HG03571 (cell line): ENCODE data around the gene CMTM2.
A peak's percentile ranks its signal among the peaks of the same experiment; 100 is the strongest.
"Not testable (repeated sequence)": the region's sequence is repeated elsewhere in the genome, so short reads cannot be mapped to it uniquely, and the experiment has no call there.

Experiments
- ATAC-seq: cut with Tn5 transposase; IDR thresholded peaks from one replicate; pipeline ENCODE4 v1.9.1; 2021; ENCODE audit not compliant: unreplicated experiment

The CMTM2 gene

DNA sequence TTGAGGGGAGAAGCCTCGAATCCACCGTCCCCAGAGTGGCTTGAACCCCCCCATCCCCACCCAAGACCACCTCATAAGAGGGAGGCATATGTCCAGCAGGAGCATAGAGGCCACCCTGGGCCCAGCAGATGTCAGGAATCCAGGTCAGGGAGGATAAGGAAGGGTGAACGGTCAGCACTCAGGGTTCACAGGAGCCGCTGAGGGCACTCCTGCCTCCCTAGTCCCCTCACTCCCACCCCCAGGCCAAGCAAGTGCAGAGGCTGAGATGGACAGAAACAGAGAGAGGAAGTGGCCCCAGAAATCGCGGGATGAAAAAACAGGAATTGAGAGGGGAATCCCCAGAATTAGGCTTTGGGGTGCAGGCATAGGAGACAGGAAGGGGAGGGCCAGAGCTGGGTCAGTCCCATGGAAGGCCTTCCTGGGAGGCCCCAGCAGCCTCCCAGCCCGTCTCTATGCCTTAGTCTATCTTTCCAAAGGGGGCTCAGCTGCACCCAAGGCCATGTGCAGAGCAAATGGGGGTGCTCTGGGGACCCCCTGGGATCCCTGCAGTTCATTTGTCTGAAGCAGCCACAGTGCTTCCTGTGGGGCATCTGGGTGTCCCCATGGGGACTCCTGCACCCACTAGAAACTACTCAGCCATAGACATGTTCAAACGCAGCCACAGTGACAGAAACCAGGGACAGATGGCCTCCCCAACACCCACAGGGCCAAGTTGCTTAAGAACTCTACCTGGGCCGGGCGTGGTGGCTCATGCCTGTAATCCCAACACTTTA is 26.9 kb downstream of the CMTM2 start:
- ATAC-seq = peak; percentile 49

DNA sequence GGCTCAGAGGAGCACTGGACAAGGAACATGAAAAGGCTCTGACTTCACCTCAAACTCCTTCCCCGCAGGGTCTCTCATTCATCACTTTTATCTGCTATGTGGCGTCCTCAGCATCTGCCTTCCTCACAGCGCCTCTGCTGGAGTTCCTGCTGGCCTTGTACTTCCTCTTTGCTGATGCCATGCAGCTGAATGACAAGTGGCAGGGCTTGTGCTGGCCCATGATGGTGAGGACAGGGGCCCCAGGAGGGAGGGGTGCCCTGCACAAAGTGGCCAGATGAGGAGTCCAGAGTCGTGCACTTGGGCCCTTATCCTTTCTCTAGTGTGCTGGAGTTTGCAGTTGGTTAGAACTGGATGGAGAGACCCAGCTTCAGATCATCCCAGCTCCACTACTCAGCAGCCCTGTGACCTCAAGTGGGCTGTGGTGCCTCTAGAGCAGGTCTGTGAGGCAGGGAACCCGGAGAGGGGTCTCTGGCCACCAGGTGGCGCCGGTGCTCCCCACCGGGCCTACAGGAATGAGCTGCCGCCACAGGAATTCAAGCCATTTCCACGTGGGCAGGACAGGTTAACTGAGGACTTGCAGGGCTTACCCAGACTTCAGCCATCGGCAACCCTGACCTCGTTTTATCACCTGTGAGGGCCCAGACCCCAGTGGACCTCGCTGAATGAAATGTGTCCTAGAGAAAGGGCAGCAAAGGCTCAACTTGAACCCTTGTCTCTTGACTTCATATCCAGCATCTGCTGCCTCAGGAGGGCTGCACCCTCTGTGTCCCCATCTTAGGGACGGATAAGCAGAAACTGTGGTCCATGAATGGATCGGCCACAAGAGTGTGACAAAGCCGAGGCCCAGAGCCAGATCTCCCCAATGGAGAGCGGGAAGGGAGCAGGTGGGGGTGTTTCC is 29.2 kb downstream of the CMTM2 start:
- no peak for ATAC-seq

DNA sequence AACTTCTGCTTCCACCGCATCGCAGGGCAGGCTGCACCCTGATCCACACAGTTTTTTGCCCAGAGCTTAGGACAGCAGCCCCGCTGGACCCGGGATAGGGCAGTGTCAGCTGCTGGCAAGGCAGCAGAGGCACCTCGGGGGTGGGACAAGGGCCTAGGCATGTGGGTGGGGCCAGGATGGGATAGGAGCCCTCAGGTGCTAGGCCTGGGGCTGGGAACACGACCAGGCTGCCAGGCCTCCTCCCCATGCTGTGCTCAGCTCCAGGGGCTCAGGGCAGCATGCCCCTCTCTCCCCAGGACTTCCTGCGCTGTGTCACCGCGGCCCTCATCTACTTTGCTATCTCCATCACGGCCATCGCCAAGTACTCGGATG is 29.9 kb downstream of the CMTM2 start:
- ATAC-seq = no peak

DNA sequence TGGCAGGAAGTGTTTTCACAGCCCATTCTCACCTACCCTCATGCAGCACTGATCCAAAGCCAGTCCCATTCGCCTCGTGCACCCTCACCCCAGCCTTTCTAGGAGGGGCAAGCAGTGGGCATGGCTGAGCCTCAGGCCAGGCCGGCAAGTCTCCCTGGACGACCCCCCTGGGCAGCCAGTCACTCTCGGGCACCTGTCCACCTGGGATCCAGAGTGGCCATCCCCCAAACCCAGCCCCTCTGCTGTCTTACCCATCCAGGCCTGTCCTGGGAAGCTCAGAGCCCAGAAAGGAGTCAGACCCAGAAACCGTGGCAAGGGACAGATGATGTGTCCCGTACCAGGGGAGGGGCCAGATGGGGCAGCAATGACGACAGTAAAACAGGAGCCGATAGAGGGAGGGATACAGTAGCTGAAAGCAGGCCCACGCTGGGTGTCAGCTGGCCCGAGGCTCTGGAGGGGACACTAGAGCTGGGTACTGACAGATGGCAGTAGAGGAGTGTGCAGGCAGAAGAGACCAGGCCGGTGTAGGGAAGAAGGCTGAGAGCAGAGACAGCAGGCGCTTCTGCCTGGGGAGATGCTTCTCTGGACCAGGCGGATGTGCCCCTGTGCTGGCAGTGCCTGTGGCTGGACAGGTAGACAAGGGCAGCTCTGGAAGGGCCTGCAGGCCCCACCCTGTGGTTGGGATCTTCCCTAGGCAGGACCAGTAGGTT is 31.0 kb downstream of the CMTM2 start:
- ATAC-seq = no peak

DNA sequence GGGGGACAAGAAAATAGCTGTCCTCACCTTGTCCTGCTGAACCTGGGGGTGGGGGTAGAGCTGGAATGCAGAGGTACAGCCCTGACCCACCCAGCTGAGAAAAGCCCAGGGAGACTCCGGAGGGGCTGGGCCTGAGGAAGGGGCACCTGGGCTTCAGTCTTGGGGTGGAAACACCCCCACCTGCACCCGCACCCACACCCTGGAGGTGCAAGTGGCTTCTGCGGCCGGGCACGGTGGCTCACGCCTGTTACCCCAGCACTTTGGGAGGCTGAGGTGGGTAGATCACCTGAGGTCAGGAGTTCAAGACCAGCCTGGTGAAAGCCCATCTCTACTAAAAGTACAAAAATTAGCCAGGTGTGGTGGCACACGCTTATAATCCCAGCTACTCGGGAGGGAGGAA is 32.6 kb downstream of the CMTM2 start:
- ATAC-seq = not testable (repeated sequence)

DNA sequence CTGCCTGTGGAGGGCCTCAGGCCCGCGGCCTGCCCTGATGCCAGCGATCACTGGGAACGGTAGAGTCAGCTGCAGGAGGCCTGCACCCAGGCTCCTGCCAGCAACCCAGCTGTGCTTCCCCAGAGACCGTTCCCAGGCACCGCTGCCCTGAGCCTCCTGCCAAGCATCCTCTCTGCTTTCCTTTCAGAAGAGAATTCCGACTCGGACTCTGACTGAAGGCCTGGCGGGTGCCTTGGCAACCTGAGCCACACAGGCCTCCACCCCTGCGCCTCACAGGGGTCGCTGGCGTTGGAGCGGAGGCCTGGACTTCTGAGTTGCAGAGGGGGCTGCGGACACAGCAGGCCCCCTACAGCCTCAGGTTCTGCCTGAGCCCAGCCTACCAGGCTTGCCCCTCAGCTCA is 33.2 kb downstream of the CMTM2 start:
- ATAC-seq = no peak

DNA sequence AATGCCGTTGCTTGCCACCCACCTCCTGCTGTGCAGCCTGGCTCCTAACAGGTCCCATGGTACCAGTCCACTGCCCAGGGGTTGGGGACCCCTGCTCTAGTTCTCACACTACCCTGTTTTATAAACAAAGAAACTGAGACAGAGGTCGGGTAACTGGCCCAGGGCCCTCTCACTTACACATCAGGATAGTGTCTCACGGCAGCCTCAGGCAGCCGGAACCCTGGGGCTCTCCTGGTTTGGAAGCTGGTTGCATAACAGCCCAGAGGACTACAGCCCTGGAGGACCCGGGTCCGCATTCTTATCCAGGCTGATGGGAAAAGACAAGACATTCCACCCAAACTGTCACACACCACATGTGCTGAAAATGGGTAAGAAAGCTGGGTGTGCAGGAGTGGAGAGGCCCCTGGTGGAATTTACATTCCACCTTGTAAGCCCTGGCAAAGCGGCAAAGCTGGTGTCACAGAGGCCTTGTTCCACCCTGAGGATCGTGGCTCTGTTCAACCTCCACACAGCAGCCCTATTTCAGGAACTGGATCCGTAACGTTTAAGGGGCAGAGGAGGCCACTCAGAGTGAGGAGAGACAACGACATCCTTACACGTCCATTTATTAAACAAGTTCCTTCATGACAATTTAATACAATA is 35.0 kb downstream of the CMTM2 start:
- ATAC-seq = no peak

DNA sequence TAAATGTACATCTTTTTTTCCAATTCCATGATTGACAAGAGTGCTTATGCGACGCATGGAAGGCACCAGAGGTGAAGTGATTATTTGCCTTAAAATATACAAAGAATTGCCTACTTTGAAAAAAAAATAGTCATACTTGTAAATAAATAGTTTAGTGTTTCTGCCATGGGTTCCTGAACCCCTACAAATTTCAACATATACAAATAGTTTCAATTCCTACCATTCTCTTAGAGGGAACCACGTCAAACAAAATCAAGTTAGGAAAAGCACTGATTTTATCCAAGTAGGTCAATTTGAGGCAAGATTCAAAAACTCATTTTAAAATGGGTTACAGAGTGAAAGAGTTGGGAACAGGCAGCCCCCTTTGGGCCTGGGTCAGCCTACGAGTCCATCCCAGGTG is 36.9 kb downstream of the CMTM2 start:
- no peak for ATAC-seq

DNA sequence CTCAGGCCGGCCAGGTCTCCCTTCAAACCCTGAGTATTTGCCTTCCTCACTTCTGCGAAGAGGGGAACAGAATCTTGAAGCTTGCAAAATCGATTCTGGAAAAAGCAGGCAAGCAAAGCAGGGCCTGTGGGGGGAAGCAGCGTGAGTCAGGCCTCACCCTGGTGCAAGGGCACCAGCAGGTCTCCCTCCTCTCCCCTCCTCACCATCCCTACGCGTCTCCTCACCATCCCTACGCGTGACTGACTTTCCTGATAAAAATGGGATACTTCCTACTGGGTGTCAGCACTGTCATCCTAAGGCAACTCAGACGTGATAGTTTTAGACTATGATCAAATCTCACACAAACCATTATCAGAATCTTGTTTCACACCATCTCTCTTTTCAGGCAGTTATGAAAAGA is 37.3 kb downstream of the CMTM2 start:
- ATAC-seq = no peak

DNA sequence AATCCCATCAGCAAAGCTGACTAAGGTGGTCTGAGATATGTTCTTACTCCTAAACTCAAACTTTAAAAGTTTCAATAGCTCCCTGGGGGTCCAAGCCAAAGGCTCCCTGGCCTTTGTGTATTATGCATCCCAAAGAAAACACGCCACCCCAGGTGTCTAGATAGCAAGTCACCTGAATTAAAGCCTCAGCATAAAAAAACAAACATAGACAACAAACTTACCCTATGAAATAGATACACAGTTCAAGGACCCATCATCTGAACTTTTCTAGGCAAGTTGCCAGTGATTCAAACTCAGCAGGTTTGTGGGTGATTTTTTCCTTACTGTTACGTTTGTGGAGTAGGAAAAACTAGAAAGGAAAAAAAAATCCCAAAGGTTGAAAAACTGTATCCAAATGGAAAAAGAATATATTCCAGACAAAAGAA is 37.8 kb downstream of the CMTM2 start:
- ATAC-seq = no peak

DNA sequence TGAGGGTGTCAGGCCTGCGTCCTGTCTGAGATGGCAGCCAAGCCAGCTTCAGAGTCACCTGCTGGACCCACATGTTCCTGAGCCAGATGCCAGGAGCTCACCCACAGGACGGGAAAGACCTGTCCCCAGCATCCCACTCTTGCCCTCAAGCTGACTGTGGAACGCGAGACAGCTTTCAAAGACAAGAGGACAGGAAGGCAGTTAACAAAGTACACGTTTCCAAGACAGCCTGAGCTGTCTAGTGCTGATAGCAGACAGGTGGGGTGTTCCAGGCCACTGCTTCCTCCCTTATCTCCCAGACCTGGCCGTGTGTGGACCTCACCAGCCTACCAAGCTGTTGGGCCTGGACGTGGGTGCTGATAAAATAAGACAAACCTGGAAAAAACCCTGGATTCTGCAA is 38.5 kb downstream of the CMTM2 start:
- ATAC-seq = no peak

DNA sequence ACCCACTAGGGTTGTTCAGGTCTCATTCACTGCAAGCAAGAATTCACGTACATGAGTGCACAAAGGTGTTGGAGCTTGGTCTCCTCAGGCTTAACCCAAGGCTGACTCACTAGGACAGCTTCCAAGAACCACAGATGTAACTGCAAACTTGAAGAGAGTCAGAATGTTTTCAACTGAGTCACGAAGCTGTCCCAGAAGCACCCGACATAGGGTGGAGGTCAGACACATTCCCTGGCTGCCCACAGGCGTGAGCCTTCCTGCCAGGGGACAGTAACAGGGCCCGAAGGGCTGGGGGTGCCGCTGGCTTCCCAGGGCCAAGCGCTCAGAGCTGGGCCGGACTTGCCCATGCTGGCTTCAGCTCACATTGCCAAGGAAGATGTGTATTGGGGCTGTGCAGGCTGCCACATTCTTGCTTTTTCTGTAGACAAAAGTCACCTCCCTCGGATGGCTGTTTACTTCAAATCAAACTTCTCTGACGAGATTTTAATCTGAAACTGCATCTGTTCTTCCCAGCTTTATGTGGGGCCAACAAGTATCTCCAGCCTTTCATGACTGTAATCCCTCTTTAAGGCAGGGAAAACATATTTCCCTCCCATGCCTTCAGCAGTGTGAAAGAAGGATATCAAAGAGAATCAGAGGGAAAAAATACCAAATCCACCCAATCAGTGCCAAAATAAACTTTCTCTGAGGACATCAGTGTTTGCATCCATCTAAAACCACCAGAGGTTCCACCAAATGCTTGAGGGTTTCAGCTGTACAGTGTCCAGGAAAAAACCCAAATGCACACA is 39.5 kb downstream of the CMTM2 start:
- ATAC-seq = no peak

DNA sequence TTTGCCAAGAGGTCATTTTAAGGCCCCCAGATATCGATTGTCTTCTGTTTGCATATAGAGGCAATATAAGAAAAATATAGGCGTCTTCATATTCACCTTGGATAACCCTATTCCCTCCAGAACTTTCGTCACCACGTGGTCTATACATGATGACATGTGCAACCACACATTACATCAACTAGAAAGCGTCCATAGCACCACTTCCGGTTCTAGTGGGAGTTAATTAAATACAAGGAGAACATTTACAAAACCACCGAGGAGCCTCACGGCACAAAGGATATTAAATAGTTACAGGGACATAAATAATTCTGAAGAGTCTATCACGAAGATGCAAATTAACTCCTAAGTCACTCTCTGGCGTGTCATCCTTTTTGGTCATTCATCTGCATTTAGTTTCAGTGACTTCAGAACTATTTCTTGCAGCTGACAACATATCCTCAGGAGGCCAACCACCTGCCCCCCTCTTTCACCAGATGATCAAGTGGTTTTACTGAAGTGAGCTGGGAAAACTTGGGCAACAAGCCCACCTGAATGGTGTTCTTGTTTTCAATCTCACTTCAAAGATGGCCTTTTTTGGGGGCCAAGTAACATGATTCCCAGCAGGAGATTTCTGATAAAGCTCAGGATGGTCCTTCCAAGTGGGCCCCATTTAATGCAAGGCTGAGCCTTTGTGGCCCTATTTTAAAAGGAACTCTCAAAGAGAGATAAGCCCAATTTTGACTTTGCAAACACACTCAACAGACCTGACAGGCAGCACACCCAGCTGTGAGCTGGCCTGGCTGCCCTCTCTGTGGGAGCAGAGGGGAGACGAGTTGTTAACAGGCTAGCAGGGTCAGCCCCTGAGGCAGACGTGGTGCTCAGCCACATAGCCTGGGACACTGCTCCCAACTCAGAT is 40.5 kb downstream of the CMTM2 start:
- no peak for ATAC-seq

DNA sequence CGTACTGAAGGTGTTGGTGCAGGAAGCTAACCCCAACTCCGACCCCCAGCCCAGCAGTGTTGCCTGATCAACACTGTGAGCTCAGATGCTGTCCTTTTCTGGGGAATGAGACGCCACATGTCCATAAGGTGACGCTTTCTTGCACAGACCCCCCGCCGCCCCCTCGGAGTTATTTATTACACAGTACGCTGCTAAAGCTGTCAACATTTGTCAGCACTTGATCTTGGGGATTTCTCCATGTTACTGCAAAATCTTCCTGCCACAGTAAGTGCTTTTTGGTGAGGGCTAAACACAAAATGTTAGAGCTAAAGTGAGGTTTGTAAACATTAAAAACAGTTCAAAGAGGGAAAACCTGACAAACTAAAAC is 41.1 kb downstream of the CMTM2 start:
- ATAC-seq = no peak

DNA sequence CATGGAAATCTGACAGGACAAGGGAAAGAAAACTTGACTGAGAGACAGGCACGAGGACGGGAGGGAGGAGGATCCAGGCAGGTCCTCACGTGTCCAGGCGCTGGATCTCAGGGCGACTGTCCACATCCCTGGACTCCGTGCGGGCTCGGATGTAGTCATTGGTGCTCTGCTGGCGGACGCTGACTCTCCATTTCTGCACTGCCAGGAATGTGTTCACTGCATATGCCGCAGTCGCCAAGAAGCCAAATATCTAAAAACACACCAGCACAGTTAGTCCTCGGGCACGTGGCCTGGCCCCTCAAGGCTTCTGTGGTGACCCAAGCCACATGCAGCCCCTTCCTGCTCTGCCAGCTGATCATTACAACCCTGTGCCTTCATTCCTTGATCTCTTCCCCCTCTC is 42.7 kb downstream of the CMTM2 start:
- ATAC-seq = no peak

DNA sequence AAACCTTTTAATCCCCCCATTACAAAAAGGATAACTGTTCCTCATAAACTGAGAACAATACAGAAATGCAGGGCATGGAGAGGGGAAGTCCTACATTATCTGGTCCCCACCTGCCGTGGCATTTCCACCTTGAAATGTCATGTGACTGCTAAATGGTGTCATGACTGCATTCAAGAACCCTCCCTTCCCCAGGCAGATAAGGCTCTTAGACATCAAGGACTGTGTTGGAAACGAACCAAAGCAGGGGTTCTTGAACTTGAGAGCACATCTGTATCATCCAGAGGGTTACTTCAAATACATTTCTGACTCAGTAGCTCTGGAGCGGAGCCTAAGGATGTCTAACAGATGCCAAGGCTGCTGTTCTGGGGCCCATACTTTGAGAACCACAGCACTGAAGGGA is 43.6 kb downstream of the CMTM2 start:
- ATAC-seq = no peak

DNA sequence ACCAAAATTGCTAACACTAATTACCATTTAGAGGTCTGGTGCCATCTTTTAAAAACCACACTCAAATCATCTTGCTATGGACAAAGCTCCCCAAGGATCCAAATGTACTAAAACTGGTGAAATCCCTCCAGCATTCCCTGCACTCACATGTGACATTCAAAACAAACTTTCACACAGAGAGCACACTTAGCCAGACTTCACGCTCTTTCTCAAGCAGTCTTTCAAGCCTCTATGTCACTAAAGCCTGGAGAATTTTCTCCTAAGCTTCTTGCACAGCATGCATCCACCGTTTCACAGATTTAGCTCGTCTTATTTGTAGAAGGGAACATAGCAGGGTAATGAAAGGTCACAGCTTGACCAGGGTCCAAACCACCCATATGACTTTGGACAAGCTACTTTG is 44.5 kb downstream of the CMTM2 start:
- no peak for ATAC-seq

DNA sequence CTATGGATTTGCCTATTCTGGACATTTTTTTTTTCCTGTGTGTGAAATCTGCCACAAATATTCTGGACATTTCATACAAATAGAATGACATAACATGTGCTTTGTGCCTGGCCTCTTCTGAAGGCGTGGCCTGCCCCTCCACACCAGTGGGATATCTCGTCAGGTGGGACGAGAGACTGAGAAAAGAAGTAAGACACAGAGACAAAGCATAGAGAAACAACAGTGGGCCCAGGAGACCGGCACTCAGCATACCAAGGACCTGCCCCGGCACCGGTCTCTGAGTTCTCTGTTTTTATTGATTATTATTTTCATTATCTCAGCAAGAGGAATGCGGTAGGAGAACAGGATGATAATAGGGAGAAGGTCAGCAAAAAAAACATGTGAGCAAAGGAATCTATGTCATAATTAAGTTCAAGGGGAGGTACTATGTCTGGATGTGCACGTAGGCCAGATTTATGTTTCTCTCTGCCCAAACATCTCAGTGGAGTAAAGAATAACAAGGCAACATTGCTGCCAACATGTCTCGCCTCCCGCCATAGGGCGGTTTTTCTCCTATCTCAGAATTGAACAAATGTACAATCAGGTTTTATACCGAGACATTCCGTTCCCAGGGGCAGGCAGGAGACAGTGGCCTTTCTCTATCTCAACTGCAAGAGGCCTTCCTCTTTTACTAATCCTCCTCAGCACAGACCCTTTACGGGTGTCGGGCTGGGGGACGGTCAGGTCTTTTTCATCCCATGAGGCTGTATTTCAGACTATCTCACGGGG is 48.5 kb downstream of the CMTM2 start:
- ATAC-seq = not testable (repeated sequence)

DNA sequence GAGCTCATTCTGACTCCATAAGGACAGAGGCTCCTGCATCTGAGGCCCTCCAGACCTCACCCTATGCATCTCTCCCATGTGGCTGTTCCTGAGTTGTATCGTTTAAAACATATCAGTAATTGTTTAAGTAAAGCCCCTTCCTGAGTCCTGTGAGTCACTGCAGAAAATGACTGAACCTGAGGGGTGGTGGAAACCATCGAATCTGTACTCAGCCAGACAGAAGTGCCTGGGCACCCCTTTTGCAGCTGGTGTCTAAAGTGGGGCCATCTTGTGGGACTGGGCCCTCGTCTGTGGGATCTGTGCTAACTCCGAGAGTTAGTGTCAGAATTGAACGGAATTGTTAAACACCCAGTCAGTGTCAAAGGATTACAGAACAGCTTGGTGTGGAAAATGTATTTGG is 50.6 kb downstream of the CMTM2 start:
- ATAC-seq = no peak
